Colonic mucosa (tissue), 4 donors: ENCODE data around the gene ANO1. TPM values are rescaled to one million over a fixed set of nuclear protein-coding genes. Genes with fewer than 3 reads are reported as not detected.

Experiments
- DNase-seq: peaks from one replicate; pipeline ENCODE4 v3.0.0-alpha.2; 2020
- H3K27ac ChIP-seq: fragments of 200-600 bp; one replicate; pipeline ENCODE4 v1.8.0; 2021
- H3K27me3 ChIP-seq: fragments of 200-600 bp; one replicate; pipeline ENCODE4 v1.8.0; 2021
- H3K36me3 ChIP-seq: fragments of 200-600 bp; one replicate; pipeline ENCODE4 v1.8.0; 2021
- H3K4me1 ChIP-seq: fragments of 200-600 bp; one replicate; pipeline ENCODE4 v1.8.0; 2021; ENCODE audit warnings: mild to moderate bottlenecking
- H3K4me3 ChIP-seq: fragments of 200-600 bp; one replicate; pipeline ENCODE4 v1.8.0; 2021
- H3K9ac ChIP-seq, 2 donors: one replicate each; pipeline ENCODE4 v1.7.0; 2013; ENCODE audit warnings: control low read depth in 2 of 2, low read depth in 2 of 2, low read length in 2 of 2
- H3K9me3 ChIP-seq: fragments of 200-600 bp; one replicate; pipeline ENCODE4 v1.8.0; 2021
- CTCF ChIP-seq: fragments of 200-600 bp; IDR thresholded peaks from one replicate; pipeline ENCODE4 v1.8.0; 2022; ENCODE audit warnings: antibody characterized with exemption, mild to moderate bottlenecking
- intact Hi-C: fragments of 100-400 bp; cut with DNase I; formaldehyde crosslinking; loops from one replicate; pipeline ENCODE4 v1.14.1; 2022
- total RNA-seq, 2 donors: library from RNA; stranded (reverse); fragmentation: NEBNext Ultra II Directional in 1 of 2; extraction: Animal tissue kit (Norgen Biotek cat#: 25700) in 1 of 2; gene quantifications; one replicate each; pipeline ENCODE4 v1.2.1, GENCODE V29; 2021
- donor health status: healthy.
- donor health status: DM: no; HTN: no; CAD: no.
- donor health status: DM: no; HTN: no; CAD: no.

The ANO1 gene
- total RNA-seq, 2 donors from 2014 or later, result 8.3 to 16.4 TPM

- H3K9me3 ChIP-seq, result no peaks in the 10 kb centered on the region
- H3K4me3 ChIP-seq, result no peak overlapping the region
- H3K9ac ChIP-seq, result peak overlapping the region in 1 of 2 donors; percentile 97
- H3K27me3 ChIP-seq, result no peaks in the 10 kb centered on the region
- H3K4me1 ChIP-seq, result peaks cover 11% of the 10 kb centered on the region
- intact Hi-C loops, result loop anchor here (5.0 kb wide), 1 partner anchor 62 kb away; no protein-coding TSS in a partner anchor
- peaks cover 6% of the 10 kb centered on the region for H3K36me3 ChIP-seq
- H3K27ac ChIP-seq, result no peak overlapping the region
- TF ChIP-seq CTCF, result no peak
- no peak for DNase-seq
Observed at GRCh38 chr11:70205049-70205725, 127.1 kb downstream of the ANO1 start.

- Histone ChIP-seq H3K27ac (no peak overlapping the region), H3K9me3 (no peaks in the 10 kb centered on the region), H3K27me3 (no peaks in the 10 kb centered on the region), H3K4me3 (no peak overlapping the region), H3K4me1 (peaks cover 11% of the 10 kb centered on the region), H3K9ac (no peak overlapping the region), H3K36me3 (peaks cover 6% of the 10 kb centered on the region)
- intact Hi-C loops, result loop anchor here (5.0 kb wide), 1 partner anchor 62 kb away; no protein-coding TSS in a partner anchor
- TF ChIP-seq CTCF, result no peak
- no peak for DNase-seq
Observed at GRCh38 chr11:70205766-70206165, 127.6 kb downstream of the ANO1 start.

GRCh38 chr11:70206226-70206981 lies 128.3 kb downstream of the ANO1 start:
- DNase-seq, result no peak
- Histone ChIP-seq H3K27me3 (no peaks in the 10 kb centered on the region), H3K36me3 (peaks cover 6% of the 10 kb centered on the region), H3K4me1 (peaks cover 11% of the 10 kb centered on the region), H3K4me3 (no peak overlapping the region), H3K27ac (no peak overlapping the region), H3K9me3 (no peaks in the 10 kb centered on the region), H3K9ac (no peak overlapping the region)
- intact Hi-C loops, result loop anchor here (5.0 kb wide), 1 partner anchor 61 kb away; no protein-coding TSS in a partner anchor
- no peak for TF ChIP-seq CTCF

GRCh38 chr11:70206982-70207376 lies 128.9 kb downstream of the ANO1 start:
- Histone ChIP-seq H3K9me3 (no peaks in the 10 kb centered on the region), H3K4me3 (no peak overlapping the region), H3K36me3 (peaks cover 6% of the 10 kb centered on the region), H3K9ac (no peak overlapping the region), H3K27me3 (no peaks in the 10 kb centered on the region), H3K4me1 (peaks cover 11% of the 10 kb centered on the region), H3K27ac (no peak overlapping the region)
- no peak for DNase-seq
- no peak for TF ChIP-seq CTCF
- intact Hi-C loops, result loop anchor here (5.0 kb wide), 1 partner anchor 60 kb away; no protein-coding TSS in a partner anchor

- no peak overlapping the region for H3K4me3 ChIP-seq
- no peaks in the 10 kb centered on the region for H3K27me3 ChIP-seq
- DNase-seq, result no peak
- intact Hi-C loops, result loop anchor here (5.0 kb wide), 1 partner anchor 60 kb away; no protein-coding TSS in a partner anchor
- H3K9ac ChIP-seq, result no peak overlapping the region
- no peak overlapping the region for H3K27ac ChIP-seq
- H3K9me3 ChIP-seq, result no peaks in the 10 kb centered on the region
- H3K4me1 ChIP-seq, result peaks cover 11% of the 10 kb centered on the region
- TF ChIP-seq CTCF, result no peak
- peaks cover 6% of the 10 kb centered on the region for H3K36me3 ChIP-seq
Observed at GRCh38 chr11:70207531-70208131, 129.5 kb downstream of the ANO1 start.
